ENCODE results near the gene PTPN20. TPM values are rescaled to one million over a fixed set of nuclear protein-coding genes. Genes with fewer than 3 reads are reported as not detected.
A peak's percentile ranks its signal among the peaks of the same experiment; 100 is the strongest.

PTPN20 gene
- total and polyA plus RNA-seq, 2 of the 8 experiments (the other 6 are each of a cell fraction or from before 2014, with no cell fraction given): not detected

- Histone ChIP-seq H3K9ac (replicated peaks in 1 of 4; ENCODE audit: extremely low read depth in 1 of 4, low read depth in 3 of 4, low read length in 3 of 4) (no peak overlapping the region), H4K8ac (ENCODE audit: extremely low read depth, insufficient read depth, low read length) (peak overlapping the region; percentile 57), H3K4me1 (replicated peaks in 1 of 4; ENCODE audit: control insufficient read depth in 3 of 4, insufficient read depth in 4 of 4, low read length in 3 of 4) (peaks cover 0 to 2% (median 0%) of the 10 kb centered on the region in 4 experiments; a peak in 1 of 7 replicates), H2BK5ac (ENCODE audit: low read depth, low read length) (no peak overlapping the region), H3K36me3 (ENCODE audit: control insufficient read depth in 2 of 4, insufficient read depth in 4 of 4, low read length in 3 of 4) (no peaks in the 10 kb centered on the region), H2AK5ac (ENCODE audit: low read depth, low read length) (no peak overlapping the region), H3K4ac (replicated peaks; ENCODE audit: insufficient read length, low read depth, low read length) (no peak overlapping the region), H3K79me1 (ENCODE audit: low read depth, low read length) (no peaks in the 10 kb centered on the region), H3K14ac (ENCODE audit: insufficient read length) (no peak overlapping the region), H3K23me2 (ENCODE audit: low read depth, low read length) (no peaks in the 10 kb centered on the region), H2BK120ac (replicated peaks; ENCODE audit: low read depth, low read length) (no peak overlapping the region), H4K20me1 (replicated peaks in 1 of 2; ENCODE audit: control insufficient read depth in 1 of 2, insufficient read depth in 2 of 2, low read length in 2 of 2) (no peaks in the 10 kb centered on the region), H3K4me3 (ENCODE audit: extremely low read depth in 1 of 4, insufficient read depth in 2 of 4, low read depth in 3 of 4, low read length in 4 of 4) (no peak overlapping the region), H2BK12ac (ENCODE audit: low read depth, low read length) (no peak overlapping the region), H3K27ac (ENCODE audit: low read depth, low read length) (no peak overlapping the region), H2AFZ (ENCODE audit: low read length) (no peak overlapping the region; the same call in 1 of the 2 replicates), H3K18ac (ENCODE audit: extremely low read depth, low read length) (no peak overlapping the region), H4K5ac (ENCODE audit: insufficient read length, low read depth, low read length) (no peak overlapping the region), H4K91ac (replicated peaks; ENCODE audit: insufficient read length, low read length) (no peak overlapping the region), H3K23ac (ENCODE audit: insufficient read length) (no peak overlapping the region), H3K79me2 (ENCODE audit: control insufficient read depth in 1 of 2, insufficient read depth in 2 of 2, low read length in 2 of 2) (no peaks in the 10 kb centered on the region), H3K9me3 (ENCODE audit: insufficient read depth in 2 of 2, low read depth in 1 of 2, low read length in 1 of 2) (no peaks in the 10 kb centered on the region), H2BK20ac (ENCODE audit: low read length) (no peak overlapping the region), H3K56ac (replicated peaks; ENCODE audit: insufficient read length, low read depth, low read length) (no peak overlapping the region), H3K27me3 (replicated peaks in 1 of 4; ENCODE audit: control insufficient read depth in 3 of 4, extremely low read depth in 1 of 4, insufficient read depth in 3 of 4, low read length in 3 of 4) (no peaks in the 10 kb centered on the region), H2BK15ac (ENCODE audit: low read length) (no peak overlapping the region), H3K4me2 (ENCODE audit: insufficient read depth in 1 of 2, low read depth in 2 of 2, low read length in 2 of 2) (no peak overlapping the region)
- POLR2A ChIA-PET (ENCODE audit: partially characterized antibody): no interaction called here
- TF ChIP-seq TCF12 (IDR thresholded peaks at IDR 0.05; ENCODE audit: low read depth, low read length) (no peak), TEAD4 (IDR thresholded peaks at IDR 0.05; ENCODE audit: low read depth, low read length) (no peak), CHD2 (IDR thresholded peaks at IDR 0.05; ENCODE audit: low read length) (no peak), CTBP2 (IDR thresholded peaks at IDR 0.05; ENCODE audit: borderline replicate concordance, insufficient read depth, insufficient read length, low read length) (no peak), ATF3 (IDR thresholded peaks at IDR 0.05; ENCODE audit: insufficient read depth, low read depth, low read length) (no peak), TAF7 (optimal IDR thresholded peaks at IDR 0.05; ENCODE audit: borderline replicate concordance, low read depth, low read length) (no peak), ZNF274 (IDR thresholded peaks at IDR 0.05; ENCODE audit: borderline replicate concordance, extremely low read depth, low read length) (no peak), EGR1 (IDR thresholded peaks at IDR 0.05; ENCODE audit: borderline replicate concordance, low read depth, low read length) (no peak), POLR2AphosphoS5 (IDR thresholded peaks at IDR 0.05; ENCODE audit: low read depth, low read length) (no peak), GTF2F1 (IDR thresholded peaks at IDR 0.05; ENCODE audit: borderline replicate concordance, low read depth, low read length) (no peak), E2F6 (IDR thresholded peaks at IDR 0.05) (no peak)
- FAIRE-seq (no peak), DNase-seq (ENCODE audit: low read depth in 1 of 2, low spot score in 2 of 2) (no peak)
- CTCF ChIA-PET (ENCODE audit: partially characterized antibody): interaction anchor here (0.9 to 12.1 kb wide), 21 partner anchors 10 to 306 kb away, joined by 3 to 201 read pairs (median 5); partner anchors contain the start of gene GDF10
- 96% methylated on average over 15 of the region's 20 CpGs; no CpG with 5 or more reads in 1 of the 2 experiments for WGBS, 2 experiments (ENCODE audit: extremely low coverage in 1 of 2, insufficient coverage in 1 of 2, insufficient read length in 1 of 2, insufficient replicate concordance in 2 of 2, low coverage in 1 of 2, low lambda C conversion rate in 2 of 2, missing lambda C conversion rate in 1 of 2)
These were observed 135.3 kb downstream of the PTPN20 start for GRCh38 chr10:47046321-47047126.
